Memory B cell (primary cell): ENCODE results near the gene ISG20L2.

Experiments
- ATAC-seq: fragments of 150-1000 bp; cut with Tn5 transposase; 2 replicates; pipeline ENCODE4 v1.10.0; 2021; ENCODE audit warnings: low read depth, mild to moderate bottlenecking, moderate library complexity
- DNase-seq, 2 donors: peaks; one replicate each; pipeline ENCODE4 v3.0.0; 2022; ENCODE audit warnings: low spot score in 2 of 2
- H3K27ac Mint-ChIP-seq: one replicate; pipeline ENCODE4 v1.8.0; 2022; ENCODE audit warnings: mild to moderate bottlenecking, moderate library complexity, mixed read lengths
- H3K27me3 Mint-ChIP-seq: one replicate; pipeline ENCODE4 v1.8.0; 2022; ENCODE audit warnings: mixed read lengths
- H3K36me3 Mint-ChIP-seq: one replicate; pipeline ENCODE4 v1.8.0; 2022; ENCODE audit warnings: mild to moderate bottlenecking, mixed read lengths
- H3K4me1 Mint-ChIP-seq: one replicate; pipeline ENCODE4 v1.8.0; 2022; ENCODE audit warnings: mixed read lengths
- H3K4me3 Mint-ChIP-seq: one replicate; pipeline ENCODE4 v1.8.0; 2022; ENCODE audit warnings: mild to moderate bottlenecking, moderate library complexity, mixed read lengths
- H3K9me3 Mint-ChIP-seq: one replicate; pipeline ENCODE4 v1.8.0; 2022; ENCODE audit warnings: mixed read lengths

ISG20L2 gene

GRCh38 chr1:156728599-156729462 is at the start of gene ISG20L2:
Gene ISG20L2 (minus strand): TSS chr1:156728766. CDS start chr1:156727652, 1,114 bp downstream.
- Mint-ChIP-seq H3K4me3 (no peak within 1 kb of the TSS), H3K9me3 (no peaks in the 10 kb centered on the region), H3K4me1 (peaks cover 30% of the 10 kb centered on the region), H3K27ac (peak within 1 kb of the TSS; percentile 99), H3K36me3 (peaks cover 15% of the 10 kb centered on the region), H3K27me3 (no peaks in the 10 kb centered on the region)
- DNase-seq: peak; percentile 85 to 92
- ATAC-seq: peak; percentile 92

- H3K4me3 Mint-ChIP-seq: no peak overlapping the region
- H3K36me3 Mint-ChIP-seq: peaks cover 22% of the 10 kb centered on the region
- H3K4me1 Mint-ChIP-seq: peaks cover 28% of the 10 kb centered on the region
- H3K27me3 Mint-ChIP-seq: no peaks in the 10 kb centered on the region
- ATAC-seq: no peak
- H3K9me3 Mint-ChIP-seq: no peaks in the 10 kb centered on the region
- peak overlapping the region; percentile 6 for H3K27ac Mint-ChIP-seq
- DNase-seq: no peak
Observed at GRCh38 chr1:156777573-156777972, 49.0 kb upstream of the ISG20L2 start.

GRCh38 chr1:156776942-156777341 is 48.4 kb upstream of the ISG20L2 start:
- H3K4me3 Mint-ChIP-seq: no peak overlapping the region
- H3K27me3 Mint-ChIP-seq: no peaks in the 10 kb centered on the region

GRCh38 chr1:156775799-156776198 is 47.2 kb upstream of the ISG20L2 start:
- H3K27ac Mint-ChIP-seq: no peak overlapping the region
- H3K27me3 Mint-ChIP-seq: no peaks in the 10 kb centered on the region
- DNase-seq (no peak), ATAC-seq (no peak)
- peaks cover 16% of the 10 kb centered on the region for H3K36me3 Mint-ChIP-seq
- H3K9me3 Mint-ChIP-seq: no peaks in the 10 kb centered on the region
- H3K4me3 Mint-ChIP-seq: no peak overlapping the region
- H3K4me1 Mint-ChIP-seq: peaks cover 28% of the 10 kb centered on the region

More at GRCh38 chr1:156776942-156777341, 48.4 kb upstream of the ISG20L2 start:
- ATAC-seq (peak; percentile 34), DNase-seq (no peak)
- H3K36me3 Mint-ChIP-seq: peaks cover 20% of the 10 kb centered on the region
- H3K27ac Mint-ChIP-seq: peak overlapping the region; percentile 6
- no peaks in the 10 kb centered on the region for H3K9me3 Mint-ChIP-seq
- H3K4me1 Mint-ChIP-seq: peaks cover 29% of the 10 kb centered on the region

- H3K36me3 Mint-ChIP-seq: peaks cover 23% of the 10 kb centered on the region
- peak; percentile 45 for ATAC-seq
Observed at GRCh38 chr1:156773607-156774006, 45.0 kb upstream of the ISG20L2 start.

GRCh38 chr1:156772728-156773497 is 44.3 kb upstream of the ISG20L2 start:
- Mint-ChIP-seq H3K4me1 (peaks cover 39% of the 10 kb centered on the region), H3K9me3 (no peaks in the 10 kb centered on the region), H3K27ac (no peak overlapping the region), H3K4me3 (no peak overlapping the region), H3K27me3 (no peaks in the 10 kb centered on the region), H3K36me3 (peaks cover 23% of the 10 kb centered on the region)
- ATAC-seq: no peak
- no peak for DNase-seq

More at GRCh38 chr1:156773607-156774006, 45.0 kb upstream of the ISG20L2 start:
- H3K27ac Mint-ChIP-seq: no peak overlapping the region
- H3K4me1 Mint-ChIP-seq: peaks cover 39% of the 10 kb centered on the region
- no peak for DNase-seq
- no peak overlapping the region for H3K4me3 Mint-ChIP-seq
- H3K27me3 Mint-ChIP-seq: no peaks in the 10 kb centered on the region
- no peaks in the 10 kb centered on the region for H3K9me3 Mint-ChIP-seq

GRCh38 chr1:156772222-156772621 is 43.7 kb upstream of the ISG20L2 start:
- DNase-seq: no peak
- peaks cover 36% of the 10 kb centered on the region for H3K4me1 Mint-ChIP-seq
- no peak overlapping the region for H3K27ac Mint-ChIP-seq

GRCh38 chr1:156768610-156769295 is 40.2 kb upstream of the ISG20L2 start:
- Mint-ChIP-seq H3K27ac (no peak overlapping the region), H3K4me1 (peaks cover 33% of the 10 kb centered on the region), H3K27me3 (no peaks in the 10 kb centered on the region), H3K36me3 (peaks cover 21% of the 10 kb centered on the region), H3K9me3 (no peaks in the 10 kb centered on the region), H3K4me3 (no peak overlapping the region)
- no peak for DNase-seq
- no peak for ATAC-seq

More at GRCh38 chr1:156772222-156772621, 43.7 kb upstream of the ISG20L2 start:
- H3K4me3 Mint-ChIP-seq: no peak overlapping the region
- ATAC-seq: no peak
- H3K27me3 Mint-ChIP-seq: no peaks in the 10 kb centered on the region
- H3K36me3 Mint-ChIP-seq: peaks cover 23% of the 10 kb centered on the region
- H3K9me3 Mint-ChIP-seq: no peaks in the 10 kb centered on the region

GRCh38 chr1:156767879-156768604 is 39.5 kb upstream of the ISG20L2 start:
- ATAC-seq: peak; percentile 1
- no peak overlapping the region for H3K27ac Mint-ChIP-seq
- H3K4me1 Mint-ChIP-seq: peaks cover 33% of the 10 kb centered on the region

GRCh38 chr1:156767101-156767878 is 38.7 kb upstream of the ISG20L2 start, which contains the start of gene PRCC:
Gene PRCC (plus strand): TSS chr1:156767535. CDS start chr1:156767772, 237 bp downstream.
- no peaks in the 10 kb centered on the region for H3K9me3 Mint-ChIP-seq
- H3K27ac Mint-ChIP-seq: no peak within 1 kb of the TSS
- no peak within 1 kb of the TSS for H3K4me3 Mint-ChIP-seq

More at GRCh38 chr1:156767879-156768604, 39.5 kb upstream of the ISG20L2 start:
- Mint-ChIP-seq H3K36me3 (peaks cover 19% of the 10 kb centered on the region), H3K9me3 (no peaks in the 10 kb centered on the region), H3K27me3 (no peaks in the 10 kb centered on the region), H3K4me3 (no peak overlapping the region)
- peak in 1 of 2 donors; percentile 54 for DNase-seq

GRCh38 chr1:156766298-156767100 is 37.9 kb upstream of the ISG20L2 start:
- peaks cover 27% of the 10 kb centered on the region for H3K4me1 Mint-ChIP-seq
- H3K9me3 Mint-ChIP-seq: no peaks in the 10 kb centered on the region
- H3K36me3 Mint-ChIP-seq: peaks cover 13% of the 10 kb centered on the region
- ATAC-seq (no peak), DNase-seq (no peak)
- H3K27me3 Mint-ChIP-seq: no peaks in the 10 kb centered on the region
- H3K27ac Mint-ChIP-seq: no peak overlapping the region
- no peak overlapping the region for H3K4me3 Mint-ChIP-seq

More at GRCh38 chr1:156767101-156767878, 38.7 kb upstream of the ISG20L2 start, which contains the start of gene PRCC:
- Mint-ChIP-seq H3K36me3 (peaks cover 13% of the 10 kb centered on the region), H3K27me3 (no peaks in the 10 kb centered on the region), H3K4me1 (peaks cover 27% of the 10 kb centered on the region)
- ATAC-seq (peak; percentile 91), DNase-seq (peak; percentile 89 to 95)

GRCh38 chr1:156765666-156766065 is 37.1 kb upstream of the ISG20L2 start:
- Mint-ChIP-seq H3K4me1 (peaks cover 19% of the 10 kb centered on the region), H3K27me3 (no peaks in the 10 kb centered on the region), H3K9me3 (no peaks in the 10 kb centered on the region), H3K27ac (no peak overlapping the region), H3K4me3 (no peak overlapping the region), H3K36me3 (peaks cover 6% of the 10 kb centered on the region)
- DNase-seq (no peak), ATAC-seq (no peak)
